ENCODE results near the gene MAST1.
"Not testable (repeated sequence)": the region's sequence is repeated elsewhere in the genome, so short reads cannot be mapped to it uniquely, and the experiment has no call there.

MAST1 gene

GRCh38 chr19:12838886-12839756 lies 806 bp downstream of the MAST1 start:
- DNase-seq (ENCODE audit: low read depth in 2 of 2, low spot score in 1 of 2) = no peak

- no peak for DNase-seq (ENCODE audit: low read depth in 2 of 2, low spot score in 1 of 2)
These were observed 2.1 kb downstream of the MAST1 start for GRCh38 chr19:12840091-12841079.

- DNase-seq (ENCODE audit: low read depth in 2 of 2, low spot score in 1 of 2) = no peak
These were observed 2.8 kb downstream of the MAST1 start for GRCh38 chr19:12841094-12841493.

- DNase-seq (ENCODE audit: low read depth in 2 of 2, low spot score in 1 of 2) = no peak
These were observed 4.2 kb downstream of the MAST1 start for GRCh38 chr19:12842511-12842910.

- DNase-seq (ENCODE audit: low read depth in 2 of 2, low spot score in 1 of 2) = no peak
These were observed 5.0 kb downstream of the MAST1 start for GRCh38 chr19:12843328-12843727.

- DNase-seq (ENCODE audit: low read depth in 2 of 2, low spot score in 1 of 2) = no peak
These were observed 5.9 kb downstream of the MAST1 start for GRCh38 chr19:12843999-12844732.

GRCh38 chr19:12846613-12847012 lies 8.3 kb downstream of the MAST1 start:
- not testable (repeated sequence) for DNase-seq (ENCODE audit: low read depth in 2 of 2, low spot score in 1 of 2)

- DNase-seq (ENCODE audit: low read depth in 2 of 2, low spot score in 1 of 2) = peak; percentile 66 to 68
These were observed 9.1 kb downstream of the MAST1 start for GRCh38 chr19:12847159-12848139.

- DNase-seq (ENCODE audit: low read depth in 2 of 2, low spot score in 1 of 2) = no peak
These were observed 18.3 kb downstream of the MAST1 start for GRCh38 chr19:12856653-12857052.

GRCh38 chr19:12858041-12858928 lies 20.0 kb downstream of the MAST1 start:
- no peak for DNase-seq (ENCODE audit: low read depth in 2 of 2, low spot score in 1 of 2)

GRCh38 chr19:12859546-12859945 lies 21.2 kb downstream of the MAST1 start:
- DNase-seq (ENCODE audit: low read depth in 2 of 2, low spot score in 1 of 2) = no peak

GRCh38 chr19:12864143-12864542 lies 25.8 kb downstream of the MAST1 start:
- no peak for DNase-seq (ENCODE audit: low read depth in 2 of 2, low spot score in 1 of 2)

GRCh38 chr19:12864721-12865715 lies 26.7 kb downstream of the MAST1 start:
- no peak for DNase-seq (ENCODE audit: low read depth in 2 of 2, low spot score in 1 of 2)

GRCh38 chr19:12865746-12866415 lies 27.6 kb downstream of the MAST1 start:
- DNase-seq (ENCODE audit: low read depth in 2 of 2, low spot score in 1 of 2) = no peak

GRCh38 chr19:12866416-12867119 lies 28.3 kb downstream of the MAST1 start:
- no peak for DNase-seq (ENCODE audit: low read depth in 2 of 2, low spot score in 1 of 2)

All from stimulated activated CD8-positive, alpha-beta memory T cell treated with anti-CD3 and anti-CD28 coated beads, Interleukin-4, amount 100 ng/mL, for 1 hour (primary cell).